HG03342 (cell line): ENCODE data around the gene GABRD.

Experiments used
- ATAC-seq: cut with Tn5 transposase; IDR thresholded peaks from one replicate; pipeline ENCODE4 v1.9.1; 2021; ENCODE audit warnings: mild to moderate bottlenecking, moderate library complexity; ENCODE audit not compliant: unreplicated experiment

GABRD gene

DNA sequence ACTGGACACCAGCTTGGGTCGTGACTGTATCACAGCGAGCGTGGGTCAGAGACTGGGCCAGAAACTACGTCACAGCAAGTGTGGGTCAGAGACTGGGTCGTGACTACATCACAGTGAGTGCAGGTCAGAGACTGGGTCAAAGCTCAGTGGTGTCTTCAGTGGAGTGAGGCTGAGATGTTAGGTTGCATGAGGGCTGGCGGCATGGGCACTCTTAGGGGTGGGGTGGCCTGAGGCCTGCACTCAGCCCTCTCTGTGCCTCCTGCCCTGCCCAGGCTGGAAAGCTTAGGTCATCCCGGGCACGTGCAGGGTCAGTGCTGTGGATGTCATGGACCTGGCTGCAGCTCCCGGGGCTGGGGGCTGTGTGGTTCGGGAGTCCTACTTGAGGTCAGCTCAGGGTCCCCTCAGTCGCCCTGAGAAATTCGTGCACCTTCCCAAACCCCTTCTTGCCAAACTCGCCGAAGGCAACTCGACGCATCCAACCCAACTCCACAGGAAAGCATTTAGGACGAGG lies 34.5 kb upstream of the GABRD start:
- no peak for ATAC-seq

GRCh38 chr1:1985375-1986050 lies 33.6 kb upstream of the GABRD start:
- ATAC-seq, result no peak

DNA sequence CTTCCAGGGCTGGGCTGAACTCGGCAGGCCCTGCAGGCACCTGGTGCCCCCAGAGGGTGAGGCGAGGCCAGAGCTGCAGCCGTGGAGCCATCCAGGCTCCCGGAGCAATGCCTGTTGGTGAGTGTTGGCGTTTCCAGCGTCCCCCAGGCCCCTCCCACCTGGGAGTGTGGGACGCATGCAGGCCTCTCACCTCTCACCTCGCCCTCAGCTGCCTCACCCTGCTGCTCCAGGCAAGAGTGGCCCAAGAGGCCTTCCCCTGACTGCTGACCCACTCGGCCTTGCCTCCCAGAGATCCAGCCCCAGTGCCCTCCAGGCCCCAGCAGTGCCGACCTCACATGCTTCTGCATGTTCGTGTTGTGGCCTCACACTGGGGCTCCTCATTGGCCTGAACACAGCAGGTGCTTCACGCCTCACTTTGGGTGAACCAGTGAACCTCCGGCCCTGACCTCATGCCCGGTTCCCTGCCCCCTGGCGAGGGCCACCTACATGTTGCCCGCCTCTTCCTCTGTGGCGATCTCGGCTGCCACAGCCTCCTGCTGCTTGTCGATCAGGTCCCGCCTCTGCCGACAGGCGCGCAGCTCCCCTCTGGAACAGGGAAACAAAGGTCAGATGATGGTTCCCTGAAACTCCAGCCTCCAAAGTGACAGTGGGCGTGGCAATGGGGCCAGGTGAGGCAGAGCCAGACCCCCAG lies 32.5 kb upstream of the GABRD start:
- ATAC-seq, result no peak

- no peak for ATAC-seq
Measured at GRCh38 chr1:1987142-1987510, 32.0 kb upstream of the GABRD start.

DNA sequence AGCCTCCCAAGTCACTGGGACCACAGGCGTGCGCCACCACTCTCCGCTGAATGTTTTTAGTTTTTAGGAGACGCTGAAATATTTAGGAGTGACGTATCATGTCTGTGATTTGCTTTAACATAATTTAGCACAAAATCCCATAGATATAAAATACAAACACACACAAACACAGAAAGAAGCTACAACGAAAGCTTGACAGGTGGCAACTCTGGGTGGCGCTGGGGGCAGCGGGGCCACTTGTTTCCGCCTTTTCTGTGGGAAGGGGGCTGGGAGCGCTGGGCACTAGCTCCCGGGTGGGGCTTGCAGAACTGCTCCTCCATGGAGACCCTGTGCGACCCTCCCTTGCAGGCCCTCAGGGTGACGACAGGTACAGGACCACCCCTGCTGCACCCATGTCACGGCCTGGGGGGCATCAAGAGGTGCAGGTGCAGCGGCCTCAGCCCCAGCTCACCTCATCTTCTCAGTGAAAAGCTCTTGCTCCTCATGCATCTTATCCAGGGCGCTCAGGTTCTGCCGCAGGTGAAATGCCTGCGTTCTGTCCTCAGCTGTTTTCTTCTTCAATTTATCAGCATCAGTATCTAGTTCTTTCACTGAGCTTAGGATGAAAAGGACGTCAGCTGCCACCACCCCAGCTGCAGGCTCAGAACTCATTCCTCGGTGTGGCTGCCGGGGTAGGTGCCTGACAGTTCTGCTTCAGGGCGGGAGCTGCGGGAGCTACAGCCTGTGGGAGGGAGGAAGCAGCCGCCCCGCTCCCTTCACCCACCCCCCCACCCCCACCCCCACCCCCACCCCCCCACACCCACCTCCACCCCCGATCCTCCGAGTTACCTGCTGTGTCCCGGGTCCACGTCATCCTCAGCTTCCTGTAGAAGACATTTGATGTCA lies 30.8 kb upstream of the GABRD start:
- ATAC-seq, result no peak

GRCh38 chr1:1989102-1989542 lies 30.0 kb upstream of the GABRD start:
- ATAC-seq, result no peak

DNA sequence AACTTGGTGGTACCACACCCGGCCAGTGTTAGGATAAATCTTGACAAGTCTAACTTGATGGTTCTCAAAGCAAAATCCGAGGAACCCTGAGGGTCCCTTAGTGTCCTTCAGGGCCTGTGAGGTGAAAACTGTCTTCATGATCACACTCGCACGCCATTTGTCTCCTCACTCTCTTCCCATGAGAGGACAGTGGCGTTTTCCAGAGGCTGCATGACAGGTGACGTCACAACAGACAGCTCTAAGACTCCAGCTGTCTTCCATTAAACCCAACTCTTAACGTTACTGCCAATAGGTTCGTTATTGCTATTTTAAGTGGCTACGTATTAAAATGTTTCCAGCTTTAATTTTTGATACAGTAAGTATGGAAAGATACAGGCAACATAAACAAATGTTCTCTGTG lies 29.4 kb upstream of the GABRD start:
- no peak for ATAC-seq

- no peak for ATAC-seq
Measured at GRCh38 chr1:1990222-1990621, 28.9 kb upstream of the GABRD start.

- ATAC-seq, result no peak
Measured at GRCh38 chr1:1994536-1994935, 24.6 kb upstream of the GABRD start.

DNA sequence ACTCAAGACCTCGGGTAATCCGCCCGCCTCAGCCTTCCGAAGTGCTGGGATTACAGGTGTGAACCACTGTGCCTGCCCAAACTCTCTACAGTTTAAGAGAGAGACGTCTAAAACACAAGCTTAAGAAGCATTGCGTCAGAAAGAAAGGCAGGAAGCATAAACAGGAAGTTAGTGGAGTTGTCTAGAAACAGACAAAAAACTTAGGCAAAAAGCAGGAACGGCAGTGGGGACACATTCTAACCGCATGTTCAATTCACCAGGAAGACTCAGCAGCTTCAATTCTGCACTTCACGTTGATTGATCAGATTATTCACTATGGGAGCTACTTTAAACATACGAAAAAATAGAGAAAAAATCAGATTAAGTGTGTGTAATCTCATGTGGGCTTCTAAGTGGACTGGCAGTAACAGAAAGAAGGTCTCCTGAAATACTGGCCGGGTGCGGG lies 22.9 kb upstream of the GABRD start:
- ATAC-seq, result no peak

DNA sequence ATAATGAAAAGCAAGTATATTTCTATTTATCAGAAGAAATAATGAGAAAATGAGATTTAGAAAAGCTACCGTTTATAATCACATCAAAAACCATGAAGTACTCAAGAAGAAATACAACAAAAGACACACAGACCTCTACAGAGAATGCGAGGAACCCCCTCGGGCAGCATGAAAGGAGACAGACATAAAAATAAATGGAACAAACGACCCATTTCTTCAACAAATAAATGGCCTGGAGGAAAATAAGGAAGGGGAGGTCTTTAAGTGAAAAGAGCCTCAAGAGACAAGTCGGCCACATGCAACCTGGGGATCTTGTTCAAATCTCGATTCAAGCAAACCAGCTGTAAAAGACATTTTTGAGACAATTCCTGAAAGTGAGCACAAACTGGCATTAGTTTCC lies 21.6 kb upstream of the GABRD start:
- ATAC-seq, result no peak

DNA sequence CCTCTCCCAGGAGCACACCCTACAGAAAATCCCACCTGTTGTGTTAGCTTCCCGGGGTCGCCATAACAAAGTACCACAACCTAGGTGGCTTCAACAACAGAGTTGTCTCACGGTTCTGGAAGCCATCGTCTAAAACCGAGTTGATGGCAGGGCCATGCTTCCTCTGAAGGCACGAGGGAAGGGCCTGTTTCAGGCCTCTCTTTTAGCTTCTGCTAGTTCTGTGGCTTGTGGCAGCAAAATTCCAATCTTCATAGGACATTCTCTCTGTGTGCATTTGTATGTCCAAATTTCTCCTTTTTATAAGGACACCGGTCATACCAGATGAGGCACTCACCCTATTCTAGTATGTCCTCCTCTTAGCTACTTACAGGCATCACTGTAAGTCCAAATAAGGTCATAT lies 18.7 kb upstream of the GABRD start:
- ATAC-seq, result no peak

DNA sequence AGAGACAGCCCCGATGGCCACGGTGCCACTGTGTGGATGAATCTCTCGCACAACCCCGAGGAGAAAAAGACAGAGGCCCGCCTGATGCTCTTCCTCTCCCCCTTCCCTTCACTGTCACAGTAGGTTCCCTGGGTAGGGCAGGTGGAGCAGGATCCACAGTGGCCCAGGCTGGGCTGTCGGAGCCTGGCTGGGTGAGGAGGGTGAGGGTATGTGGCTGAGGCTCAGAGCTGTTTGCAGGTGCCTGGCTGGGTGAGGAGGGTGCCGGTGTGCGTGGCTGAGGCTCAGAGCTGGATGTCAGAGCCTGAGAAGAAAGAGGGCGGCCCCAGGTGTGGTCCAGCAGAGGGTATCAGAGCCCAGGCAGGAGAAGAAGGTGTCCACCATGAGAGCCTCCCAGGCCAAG lies 18.3 kb upstream of the GABRD start:
- ATAC-seq, result no peak

GRCh38 chr1:2001773-2002411 lies 17.3 kb upstream of the GABRD start:
- no peak for ATAC-seq

- no peak for ATAC-seq
Measured at GRCh38 chr1:2003541-2004131, 15.5 kb upstream of the GABRD start, which contains the start of gene CFAP74. Gene CFAP74, minus strand, starts transcription at chr1:2003786. Its CDS starts 12,830 bp downstream, at chr1:1990956.

DNA sequence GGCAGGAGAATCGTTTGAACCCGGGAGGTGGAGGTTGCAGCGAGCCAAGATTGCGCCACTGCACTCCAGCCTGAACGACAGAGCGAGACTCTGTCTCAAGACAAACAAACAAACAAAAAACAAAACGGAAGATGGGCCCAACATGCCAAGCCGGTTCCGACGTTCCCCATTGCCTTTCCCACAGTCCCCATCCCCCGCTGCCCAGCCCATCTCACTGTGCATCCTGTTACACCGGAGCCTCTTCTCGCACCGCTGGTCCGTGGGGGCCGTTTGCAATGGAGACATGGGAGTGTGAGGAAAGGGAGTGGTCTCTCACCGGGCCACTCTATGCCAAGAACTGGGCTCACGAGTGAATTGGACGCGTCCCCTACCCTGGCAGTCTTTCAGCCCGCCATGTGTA lies 14.3 kb upstream of the GABRD start:
- ATAC-seq, result no peak

- no peak for ATAC-seq
Measured at GRCh38 chr1:2009101-2010053, 9.8 kb upstream of the GABRD start.

- ATAC-seq, result no peak
Measured at GRCh38 chr1:2014181-2014580, 5.0 kb upstream of the GABRD start.
